Thyroid gland (tissue), 4 donors: ENCODE results near the gene GALNTL6.

Experiments used
- CTCF ChIP-seq, 6 experiments: fragments of 200-600 bp in 3 of 6; fragments of 450-650 bp in 3 of 6; sonication (generic) in 3 of 6; IDR thresholded peaks; one replicate each; pipeline ENCODE4 v1.5.1; 2016 to 2019; ENCODE audit warnings: antibody characterized with exemption in 6 of 6, mild to moderate bottlenecking in 2 of 6, inconsistent platforms in 1 of 6, moderate library complexity in 1 of 6
- POLR2A ChIP-seq, 2 donors: fragments of 450-650 bp; IDR thresholded peaks; one replicate each; pipeline ENCODE4 v1.6.1; 2017; ENCODE audit warnings: antibody characterized with exemption in 2 of 2, mild to moderate bottlenecking in 2 of 2, moderate library complexity in 1 of 2

- TF ChIP-seq CTCF (IDR thresholded peaks at IDR 0.05) (no peak), POLR2A (IDR thresholded peaks at IDR 0.05) (no peak)
Observed at GRCh38 chr4:172683021-172683420, 869.8 kb downstream of the GALNTL6 start.
